IMR-90 (cell line): ENCODE data around the gene RAC2. TPM values are rescaled to one million over a fixed set of nuclear protein-coding genes. Genes with fewer than 3 reads are reported as not detected.

ENCODE experiments used
- ATAC-seq: fragments of 200-7000 bp; cut with Tn5 transposase; 2 replicates; pipeline ENCODE4 v1.9.1; 2020; ENCODE audit warnings: low read depth, mild to moderate bottlenecking, moderate library complexity
- BruUV-seq: library from RNA; stranded (reverse); fragments of 400-500 nt; replicated peaks from 2 replicates; lab custom pipeline; 2021; lab: Mats Ljungman, UMichigan
- CTCF ChIA-PET: fragments of 300-600 bp; formaldehyde crosslinking; extraction: SDS; loops from one replicate; lab custom pipeline; 2021; ENCODE audit warnings: antibody characterized with exemption; lab: Yijun Ruan, JAX
- POLR2A ChIA-PET: fragments of 300-600 bp; sonication (Branson Sonifier 250); formaldehyde crosslinking; loops from one replicate; lab custom pipeline; 2022; ENCODE audit warnings: antibody characterized with exemption; ENCODE audit not compliant: unreplicated experiment; lab: Charles Lee
- DNase-seq: peaks from one replicate; pipeline ENCODE4 v3.0.0; 2013
- H2AFZ ChIP-seq: replicated peaks from 2 replicates; pipeline ENCODE3; 2013; ENCODE audit warnings: low read length, mild to moderate bottlenecking; ENCODE audit not compliant: poor library complexity
- H2AK5ac ChIP-seq: 2 replicates; pipeline ENCODE4 v1.6.1; 2013; ENCODE audit warnings: low read depth, low read length, inconsistent platforms
- H2AK9ac ChIP-seq: replicated peaks from 2 replicates; pipeline ENCODE3; 2013; ENCODE audit warnings: mild to moderate bottlenecking, low read depth, low read length, moderate library complexity; ENCODE audit not compliant: poor library complexity
- H2BK120ac ChIP-seq: 2 replicates; pipeline ENCODE4 v1.6.1; 2013; ENCODE audit warnings: low read depth, low read length, inconsistent platforms
- H2BK15ac ChIP-seq: 3 replicates; pipeline ENCODE4 v1.6.1; 2013; ENCODE audit warnings: low read depth, low read length, inconsistent platforms
- H2BK20ac ChIP-seq: 2 replicates; pipeline ENCODE4 v1.6.1; 2013; ENCODE audit warnings: low read depth, mild to moderate bottlenecking, inconsistent platforms, low read length, moderate library complexity
- H2BK5ac ChIP-seq: 2 replicates; pipeline ENCODE4 v1.6.1; 2013; ENCODE audit warnings: mild to moderate bottlenecking, low read depth, low read length, inconsistent platforms; ENCODE audit not compliant: poor library complexity, severe bottlenecking
- H3K14ac ChIP-seq: replicated peaks from 2 replicates; pipeline ENCODE4 v1.6.1; 2013; ENCODE audit warnings: low read depth, low read length, inconsistent platforms
- H3K18ac ChIP-seq: 2 replicates; pipeline ENCODE4 v1.6.1; 2013; ENCODE audit warnings: low read depth, low read length, control low read depth
- H3K23ac ChIP-seq: 2 replicates; pipeline ENCODE4 v1.6.1; 2013; ENCODE audit warnings: low read depth, low read length, inconsistent platforms
- H3K27ac ChIP-seq: 2 replicates; pipeline ENCODE4 v1.5.1; 2013; ENCODE audit warnings: mild to moderate bottlenecking, control low read depth, low read length; ENCODE audit not compliant: insufficient read depth
- H3K27me3 ChIP-seq: 2 replicates; pipeline ENCODE4 v1.6.1; 2013; ENCODE audit warnings: low read length; ENCODE audit not compliant: control insufficient read depth, insufficient read depth
- H3K36me3 ChIP-seq: 2 replicates; pipeline ENCODE4 v1.6.1; 2013; ENCODE audit warnings: low read length, mixed read lengths; ENCODE audit not compliant: control insufficient read depth, insufficient read depth
- H3K4ac ChIP-seq: 2 replicates; pipeline ENCODE4 v1.6.1; 2013; ENCODE audit warnings: low read depth, low read length, inconsistent platforms
- H3K4me1 ChIP-seq: 2 replicates; pipeline ENCODE4 v1.6.1; 2013; ENCODE audit warnings: low read length, mixed read lengths; ENCODE audit not compliant: control insufficient read depth, insufficient read depth
- H3K4me2 ChIP-seq: 2 replicates; pipeline ENCODE4 v1.6.1; 2013; ENCODE audit warnings: low read depth, mild to moderate bottlenecking, control low read depth, low read length, moderate library complexity
- H3K4me3 ChIP-seq: 2 replicates; pipeline ENCODE4 v1.5.1; 2013; ENCODE audit warnings: low read depth, mild to moderate bottlenecking, control low read depth, low read length, moderate library complexity; ENCODE audit not compliant: insufficient read depth
- H3K56ac ChIP-seq: 2 replicates; pipeline ENCODE4 v1.6.1; 2013; ENCODE audit warnings: low read length, inconsistent platforms; ENCODE audit not compliant: insufficient read depth; ENCODE audit errors: extremely low read depth
- H3K79me1 ChIP-seq, 2 experiments: 2 replicates each; pipeline ENCODE4 v1.6.1; 2013; ENCODE audit warnings: low read length in 2 of 2, inconsistent platforms in 1 of 2, low read depth in 1 of 2
- H3K9ac ChIP-seq: 2 replicates; pipeline ENCODE4 v1.6.1; 2013; ENCODE audit warnings: low read depth, low read length, control low read depth
- H3K9me1 ChIP-seq: 2 replicates; pipeline ENCODE4 v1.6.1; 2013; ENCODE audit warnings: low read length, inconsistent platforms; ENCODE audit not compliant: insufficient read depth
- H3K9me3 ChIP-seq: 2 replicates; pipeline ENCODE4 v1.6.1; 2013; ENCODE audit warnings: low read length; ENCODE audit not compliant: control insufficient read depth, insufficient read depth
- H4K20me1 ChIP-seq: 2 replicates; pipeline ENCODE4 v1.6.1; 2013; ENCODE audit warnings: low read length, inconsistent platforms; ENCODE audit not compliant: insufficient read depth
- H4K5ac ChIP-seq: 2 replicates; pipeline ENCODE4 v1.6.1; 2013; ENCODE audit warnings: mild to moderate bottlenecking, low read depth, low read length, control low read depth
- H4K8ac ChIP-seq, 2 experiments: 2 replicates each; pipeline ENCODE4 v1.6.1; 2013; ENCODE audit warnings: low read depth in 2 of 2, low read length in 2 of 2, control low read depth in 1 of 2, inconsistent platforms in 1 of 2
- H4K91ac ChIP-seq: 2 replicates; pipeline ENCODE4 v1.6.1; 2013; ENCODE audit warnings: low read depth, low read length, inconsistent platforms; ENCODE audit not compliant: insufficient read depth
- BHLHE40 ChIP-seq: fragments of 150-350 bp; IDR thresholded peaks from 2 replicates; pipeline ENCODE4 v1.6.1; 2016; ENCODE audit warnings: mild to moderate bottlenecking, low read depth, low read length
- FOS ChIP-seq: fragments of 150-350 bp; IDR thresholded peaks from 2 replicates; pipeline ENCODE4 v1.6.1; 2016; ENCODE audit warnings: low read depth, low read length
- MXI1 ChIP-seq: IDR thresholded peaks from 2 replicates; pipeline ENCODE4 v1.6.1; 2012; ENCODE audit warnings: low read depth, mild to moderate bottlenecking, low read length, moderate library complexity, borderline replicate concordance
- NFE2L2 ChIP-seq: fragments of 150-350 bp; IDR thresholded peaks from 2 replicates; pipeline ENCODE4 v1.6.1; 2016; ENCODE audit warnings: low read depth, mild to moderate bottlenecking, low read length
- POLR2A ChIP-seq: IDR thresholded peaks from 2 replicates; pipeline ENCODE4 v1.6.1; 2012; ENCODE audit warnings: mild to moderate bottlenecking, low read depth, low read length
- RAD21 ChIP-seq: IDR thresholded peaks from 2 replicates; pipeline ENCODE4 v1.6.1; 2012; ENCODE audit warnings: low read length, improper control_type of control experiment
- RCOR1 ChIP-seq: IDR thresholded peaks from 2 replicates; pipeline ENCODE4 v1.6.1; 2012; ENCODE audit warnings: mild to moderate bottlenecking, low read length, improper control_type of control experiment; ENCODE audit not compliant: insufficient replicate concordance
- RFX5 ChIP-seq: IDR thresholded peaks from 2 replicates; pipeline ENCODE4 v1.8.0; 2012; ENCODE audit warnings: low read depth, mild to moderate bottlenecking, low read length, moderate library complexity
- SMC3 ChIP-seq: fragments of 150-350 bp; IDR thresholded peaks from 2 replicates; pipeline ENCODE4 v1.6.1; 2016; ENCODE audit warnings: low read depth, mild to moderate bottlenecking, antibody characterized with exemption, low read length, moderate library complexity
- USF2 ChIP-seq: fragments of 150-350 bp; IDR thresholded peaks from 2 replicates; pipeline ENCODE4 v1.6.1; 2017; ENCODE audit warnings: mild to moderate bottlenecking, antibody characterized with exemption, low read length, low read depth
- WGBS, 2 experiments: methylation state at CpG; one replicate each; pipeline versions ENCODE4 v1.1.5 to v1.1.7; 2013; ENCODE audit warnings: missing lambda C conversion rate in 2 of 2; ENCODE audit not compliant: insufficient read length in 1 of 2; ENCODE audit errors: extremely low coverage in 2 of 2; 5-methylcytosine and 5-hydroxymethylcytosine counted together
- dilution Hi-C: fragments of 300-500 bp; cut with HindIII; formaldehyde crosslinking; loops from one replicate; pipeline ENCODE4 v1.14.3; 2018; ENCODE audit warnings: low sequenced_read_pairs; ENCODE audit not compliant: unreplicated experiment
- in situ Hi-C: fragments of 300-500 bp; cut with MboI; formaldehyde crosslinking; loops from 3 replicates; pipeline ENCODE4 v1.14.3; 2019; ENCODE audit warnings: low sequenced_read_pairs, inconsistent platforms, mixed read lengths
- intact Hi-C: fragments of 100-400 bp; cut with micrococcal nuclease; formaldehyde crosslinking; loops from 2 replicates; pipeline ENCODE4 v1.10.0; 2022
- polyA plus RNA-seq, 3 experiments: library from polyadenylated mRNA; depleted of rRNA; stranded (reverse); fragments of >200 nt; gene quantifications; 2 replicates each; pipeline ENCODE4 v1.2.3, GENCODE V29; 2012; ENCODE audit warnings: low replicate concordance in 1 of 3
- total RNA-seq: library from RNA; depleted of rRNA; stranded (reverse); fragments of >200 nt; gene quantifications from 2 replicates; pipeline ENCODE4 v1.2.3, GENCODE V29; 2012

RAC2 gene
- total and polyA plus RNA-seq, 2 of the 4 experiments (the other 2 are of a cell fraction), result 10.0 to 72.3 TPM

- Histone ChIP-seq H3K4me2 (0 out of 2 replicates have a peak overlapping the region, but pooled peaks have one; percentile 6), H2AK9ac (peak overlapping the region; percentile 44), H3K4me3 (no peak overlapping the region), H3K14ac (0 out of 2 replicates have a peak overlapping the region, but pooled peaks have one; percentile 55), H2BK120ac (peak overlapping the region; percentile 61; the same call in 1 of the 2 replicates), H3K4me1 (peaks cover 14% of the 10 kb centered on the region), H2BK15ac (no peak overlapping the region), H2AK5ac (peak overlapping the region; percentile 35; the same call in 1 of the 2 replicates), H4K91ac (peak overlapping the region; percentile 46), H3K27ac (no peak overlapping the region; the same call in 1 of the 2 replicates), H2BK5ac (peak overlapping the region; percentile 2), H4K8ac (peak overlapping the region; percentile 27 to 66), H3K79me1 (peaks cover 8 to 21% of the 10 kb centered on the region in 2 experiments; a peak in 3 of 4 replicates), H3K18ac (no peak overlapping the region), H3K23ac (peak overlapping the region; percentile 31; the same call in 1 of the 2 replicates), H2BK20ac (peak overlapping the region; percentile 51; the same call in 1 of the 2 replicates), H4K5ac (peak overlapping the region; percentile 6; the same call in 1 of the 2 replicates), H3K9me3 (no peaks in the 10 kb centered on the region), H3K36me3 (no peaks in the 10 kb centered on the region), H2AFZ (peak overlapping the region; percentile 63), H3K27me3 (no peaks in the 10 kb centered on the region), H4K20me1 (no peaks in the 10 kb centered on the region), H3K4ac (peak overlapping the region; percentile 88; the same call in 1 of the 2 replicates), H3K56ac (no peak overlapping the region), H3K9me1 (peaks cover 3% of the 10 kb centered on the region), H3K9ac (no peak overlapping the region)
- ChIA-PET CTCF (interaction anchor here (0.9 kb wide), 1 partner anchor 18 kb away, joined by 4 read pairs; no protein-coding TSS in a partner anchor), POLR2A (no interaction called here)
- WGBS, 2 experiments, result 69% methylated on average over 6 of the region's 16 CpGs; no CpG with 5 or more reads in 1 of the 2 experiments
- peak; percentile 38; the same call in 1 of the 2 replicates for ATAC-seq
- BruUV-seq, result no TSS peak
- in situ Hi-C loops, result no loop called here
- no peak for TF ChIP-seq BHLHE40
- no peak for TF ChIP-seq RCOR1
- TF ChIP-seq USF2, result no peak
- no peak for TF ChIP-seq RFX5
- no peak for TF ChIP-seq POLR2A
- no peak for TF ChIP-seq RAD21
- no peak for TF ChIP-seq NFE2L2
- no peak for TF ChIP-seq SMC3
- no peak for TF ChIP-seq MXI1
- TF ChIP-seq FOS, result no peak
- dilution Hi-C loops, result no loop called here
- peak; percentile 38 for DNase-seq
- intact Hi-C loops, result no loop called here
Measured at GRCh38 chr22:37242395-37242918, 1.6 kb downstream of the RAC2 start.
